GM18526 (cell line): ENCODE results near the gene WDR91.

ENCODE experiments used
- POLR2A ChIP-seq: IDR thresholded peaks from 3 replicates; pipeline ENCODE4 v1.6.1; 2011; ENCODE audit not compliant: insufficient read length; ENCODE audit errors: extremely low read depth

The WDR91 gene

DNA sequence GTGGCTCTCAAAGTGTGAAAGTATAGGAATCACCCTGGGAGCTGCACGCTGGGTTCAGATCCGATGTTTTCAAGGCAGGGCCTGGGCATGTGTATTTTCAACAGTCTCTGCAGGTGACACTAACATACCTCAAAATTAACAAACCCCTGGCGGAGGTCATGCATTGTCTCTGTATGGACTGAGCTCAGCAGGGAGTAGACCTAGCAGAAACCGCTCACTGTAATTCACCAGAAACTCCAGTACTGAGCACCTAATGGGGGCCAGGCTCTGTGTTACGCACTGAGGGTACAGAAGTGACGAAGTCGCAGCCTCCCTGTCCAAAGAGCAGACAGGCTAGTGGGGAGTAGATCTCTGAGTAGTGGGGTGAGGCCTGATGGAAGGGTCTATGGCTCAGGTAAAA lies 27.9 kb upstream of the WDR91 start:
- TF ChIP-seq POLR2A = no peak

DNA sequence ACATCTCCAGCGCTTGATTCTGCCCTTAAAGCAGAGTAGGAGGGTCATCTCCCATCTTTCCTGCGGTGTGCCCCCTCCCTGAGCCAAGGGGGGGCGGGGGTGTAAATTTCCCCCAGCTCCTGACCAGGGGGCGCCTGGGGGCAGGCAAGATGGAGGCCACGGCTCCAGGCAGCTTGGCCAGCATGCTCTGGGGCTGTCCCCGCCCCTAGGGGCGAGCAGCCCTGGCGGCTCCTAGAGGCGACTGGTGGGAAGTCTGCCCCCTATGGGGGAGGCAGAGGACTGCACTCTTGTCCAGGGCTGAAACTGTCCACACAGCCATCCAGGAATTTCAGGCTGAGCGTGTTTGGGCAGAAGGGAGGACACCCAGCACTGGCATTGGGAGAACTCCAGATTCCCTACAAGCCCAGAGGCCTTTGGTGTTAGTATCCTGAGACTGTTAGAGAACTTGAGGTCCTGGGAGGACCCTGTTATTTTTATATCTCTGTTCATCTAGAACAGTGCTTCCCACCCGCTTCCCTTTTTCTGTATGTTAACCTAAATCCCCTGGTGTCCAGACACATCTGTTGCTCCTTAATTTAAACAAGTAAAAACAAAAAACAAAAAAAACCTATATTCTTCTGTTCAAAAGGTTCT lies 26.9 kb upstream of the WDR91 start:
- TF ChIP-seq POLR2A = no peak

DNA sequence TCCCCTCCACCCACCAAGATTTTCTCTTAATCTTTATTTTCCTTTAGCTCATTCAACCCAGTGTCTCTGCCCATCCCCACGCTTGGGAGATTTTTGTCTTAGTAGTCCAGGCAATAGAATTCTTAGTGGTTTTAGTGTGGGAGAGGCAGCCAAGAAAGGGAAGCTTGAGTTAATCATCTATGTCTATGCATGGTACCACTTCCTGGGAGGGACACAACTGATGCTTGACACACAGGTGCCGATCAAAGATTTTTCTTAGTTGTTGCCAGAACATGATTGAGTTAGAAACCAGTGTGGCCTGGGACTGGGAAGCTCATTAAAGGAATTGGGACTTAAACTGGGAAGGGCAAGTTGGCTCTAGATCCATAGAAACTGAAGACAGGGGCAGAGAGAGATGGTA lies 25.4 kb upstream of the WDR91 start:
- no peak for TF ChIP-seq POLR2A

DNA sequence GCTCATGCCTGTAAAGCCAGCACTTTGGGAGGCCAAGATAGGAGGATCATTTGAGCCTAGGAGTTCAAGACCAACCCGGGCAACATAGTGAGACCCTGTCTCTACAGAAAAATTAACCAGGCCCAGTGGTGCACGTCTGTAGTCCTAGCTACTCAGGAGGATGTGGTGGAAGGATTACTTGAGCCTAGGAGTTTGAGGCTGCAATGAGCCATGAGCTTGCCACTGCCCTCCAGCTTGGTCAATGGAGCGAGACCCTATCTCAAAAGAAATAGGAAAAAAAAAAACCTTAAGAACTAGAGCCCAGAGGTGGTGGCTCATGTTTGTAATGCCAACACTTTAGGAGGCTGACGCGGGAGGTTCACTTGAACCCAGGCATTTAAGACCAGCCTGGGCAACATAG lies 24.5 kb upstream of the WDR91 start:
- no peak for TF ChIP-seq POLR2A

DNA sequence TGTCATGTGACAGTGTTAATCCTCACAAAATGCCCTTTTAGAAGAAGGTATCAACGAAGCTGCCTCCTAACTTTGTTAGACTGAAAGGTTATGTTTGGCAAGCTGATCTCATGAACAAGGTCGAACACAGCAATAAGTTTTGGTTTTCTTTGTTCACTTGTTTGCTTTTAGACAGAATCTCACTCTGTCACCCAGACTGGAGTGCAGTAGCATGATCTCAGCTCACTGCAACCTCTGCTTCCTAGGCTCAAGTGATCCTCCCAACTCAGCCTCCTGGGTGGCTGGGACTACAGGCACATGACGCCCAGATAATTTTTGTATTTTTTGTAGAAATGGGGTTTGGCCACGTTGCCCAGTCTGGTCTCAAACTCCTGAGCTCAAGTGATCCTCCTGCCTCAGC lies 23.4 kb upstream of the WDR91 start:
- TF ChIP-seq POLR2A = no peak

DNA sequence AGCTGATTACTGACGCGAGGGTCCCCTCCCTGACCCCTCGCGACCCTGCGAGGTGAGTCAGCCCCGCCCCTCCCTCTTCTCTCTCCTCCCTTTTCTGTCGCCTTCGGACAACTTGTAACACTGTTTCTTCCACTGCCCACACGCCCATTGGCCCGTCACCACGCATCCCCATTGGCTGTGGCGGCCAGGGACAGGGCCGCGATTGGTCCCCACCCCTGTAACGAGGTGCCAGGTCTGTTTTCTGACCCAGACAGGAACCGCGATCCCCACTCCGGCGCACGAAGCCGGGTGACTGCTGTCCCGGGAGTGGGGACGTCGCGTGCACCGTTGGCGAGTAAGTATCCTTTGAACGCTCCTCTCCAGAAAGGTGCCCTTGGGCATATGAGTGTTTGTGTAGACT lies 22.2 kb upstream of the WDR91 start, which contains the start of gene STRA8:
Gene STRA8, plus strand, starts transcription at position 269 of the 400 bp plus-strand sequence. CDS start 6,687 bp downstream, outside the sequence.
- no peak for TF ChIP-seq POLR2A

DNA sequence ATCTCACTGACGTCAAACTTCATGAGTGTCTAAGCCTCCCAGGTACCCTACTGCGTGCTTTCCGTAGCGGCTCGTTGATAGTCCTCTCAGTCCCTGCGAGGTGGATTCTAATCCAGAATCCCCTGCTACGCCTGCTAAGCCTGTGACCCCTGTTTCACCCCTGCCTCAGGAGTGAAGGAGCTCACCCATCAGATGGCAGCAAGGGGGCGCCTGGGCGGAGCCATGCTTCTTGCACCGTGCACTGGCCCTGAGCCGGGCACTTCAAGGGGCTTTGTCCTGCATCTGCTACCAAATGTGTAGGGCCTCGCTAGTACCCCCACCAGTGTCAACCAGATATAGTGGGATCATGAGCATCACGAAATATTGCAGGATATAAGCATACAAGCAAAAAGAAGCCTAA lies 21.4 kb upstream of the WDR91 start:
- TF ChIP-seq POLR2A = no peak

DNA sequence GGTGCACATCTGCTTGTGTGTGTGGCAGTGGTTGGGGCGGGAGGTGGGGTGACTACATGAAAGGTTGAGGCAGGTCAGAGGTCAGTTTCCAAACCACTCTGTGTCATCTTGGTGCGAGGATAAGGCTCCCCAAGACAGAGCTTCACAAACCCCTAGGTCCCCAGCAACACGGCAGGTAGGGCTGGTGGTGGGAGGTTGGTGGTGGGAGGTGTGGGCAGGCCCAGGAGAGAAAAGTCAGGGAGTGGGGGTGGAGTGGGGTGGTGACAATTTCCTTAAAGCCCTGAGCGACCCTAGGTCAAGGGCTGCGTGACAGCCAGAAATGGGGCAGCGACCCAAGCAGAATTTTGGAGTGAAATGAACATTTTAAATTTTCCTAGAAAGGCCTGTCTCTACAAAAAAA lies 20.8 kb upstream of the WDR91 start:
- no peak for TF ChIP-seq POLR2A

DNA sequence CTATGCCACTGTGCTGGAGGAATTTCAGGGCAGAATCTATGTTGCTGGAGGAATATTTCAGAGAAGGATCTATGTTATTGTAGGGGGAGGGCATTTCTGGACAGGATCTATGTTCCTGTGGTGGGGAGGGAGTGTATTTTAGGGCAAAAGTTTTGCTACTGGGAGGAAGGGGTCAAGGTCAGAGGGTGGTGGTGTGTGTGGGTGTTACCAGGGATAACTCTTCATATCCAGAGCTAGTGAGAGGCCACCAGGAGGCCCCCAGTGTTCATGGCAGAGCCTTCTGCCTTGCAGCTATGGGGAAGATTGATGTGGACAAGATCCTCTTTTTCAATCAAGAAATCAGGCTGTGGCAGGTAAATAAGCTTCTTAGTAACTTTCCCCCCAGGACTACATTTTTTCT lies 20.4 kb upstream of the WDR91 start:
- no peak for TF ChIP-seq POLR2A

DNA sequence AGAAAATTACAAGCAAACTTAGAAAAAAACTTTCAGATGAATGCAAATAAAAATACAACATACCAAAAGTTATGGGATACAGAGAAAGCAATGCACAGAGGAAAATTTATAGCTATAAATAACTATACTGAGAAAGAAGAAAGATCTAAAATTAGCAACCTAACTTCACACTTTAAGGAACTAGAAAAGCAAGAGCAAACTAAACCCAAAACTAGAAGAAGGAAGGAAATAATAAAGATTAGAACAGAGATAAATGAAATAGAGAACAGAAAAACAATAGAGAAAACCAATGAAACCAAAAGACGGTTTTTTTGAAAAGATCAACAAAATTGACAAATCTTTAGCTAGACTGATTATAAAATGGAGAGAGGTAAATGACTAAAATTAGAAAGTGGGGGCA lies 12.7 kb upstream of the WDR91 start:
- no peak for TF ChIP-seq POLR2A

DNA sequence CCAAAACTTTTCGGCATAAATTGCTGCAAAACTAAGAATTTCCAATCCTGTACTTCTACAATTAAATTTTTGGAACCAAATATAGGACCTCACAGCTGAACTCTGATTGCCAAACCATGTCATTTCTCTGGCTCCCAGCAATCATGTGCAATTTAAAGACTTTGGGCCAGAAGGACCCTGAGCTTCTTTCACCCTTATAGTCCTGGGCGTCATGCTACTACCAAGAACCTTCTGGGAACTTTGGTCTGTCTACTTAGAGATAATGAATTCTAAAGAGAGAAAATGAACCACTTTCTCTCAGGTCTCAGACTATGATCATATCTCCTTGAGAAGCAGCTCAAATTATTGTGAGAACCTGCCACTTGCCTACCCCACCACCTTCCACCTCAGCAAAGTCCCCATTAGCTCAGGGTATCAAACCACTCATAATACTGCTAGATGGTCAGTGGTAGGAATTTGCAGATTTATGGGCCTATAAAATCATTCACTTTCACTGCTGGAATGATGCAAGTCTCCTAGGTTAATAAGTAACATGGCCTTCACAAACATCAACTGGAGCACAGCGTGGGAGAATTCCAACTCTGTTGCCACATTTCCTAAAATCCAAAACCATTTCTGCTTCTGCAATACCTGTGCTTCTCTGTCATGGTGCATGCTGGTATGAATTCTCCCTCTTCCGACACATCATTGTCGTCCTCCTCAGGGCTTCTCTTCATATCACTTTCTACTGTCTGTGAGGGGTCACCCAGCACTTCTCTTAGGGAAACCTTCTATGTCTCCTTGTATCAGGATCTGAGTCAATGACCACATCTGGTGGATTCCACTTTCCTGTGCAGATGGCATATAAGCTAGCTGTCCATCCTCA lies 6.6 kb upstream of the WDR91 start:
- no peak for TF ChIP-seq POLR2A

DNA sequence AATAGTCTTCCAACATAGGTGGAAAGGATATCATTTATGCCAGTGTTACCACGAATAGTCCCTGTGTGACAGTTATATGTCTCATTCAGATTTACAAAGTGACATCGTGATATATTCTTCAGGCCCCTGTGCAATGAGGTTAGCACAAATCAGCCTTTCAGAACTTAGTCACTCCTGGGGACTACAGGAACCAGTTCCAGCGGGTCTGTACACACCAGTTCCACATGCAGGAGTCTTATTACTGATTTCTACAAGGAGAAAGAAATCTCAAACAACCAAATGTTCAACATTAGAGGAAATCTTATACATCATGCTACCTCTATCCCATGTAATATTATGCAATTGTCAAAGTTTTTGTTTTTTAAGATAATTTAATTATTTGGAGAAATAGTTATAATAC lies 4.4 kb upstream of the WDR91 start:
- no peak for TF ChIP-seq POLR2A

DNA sequence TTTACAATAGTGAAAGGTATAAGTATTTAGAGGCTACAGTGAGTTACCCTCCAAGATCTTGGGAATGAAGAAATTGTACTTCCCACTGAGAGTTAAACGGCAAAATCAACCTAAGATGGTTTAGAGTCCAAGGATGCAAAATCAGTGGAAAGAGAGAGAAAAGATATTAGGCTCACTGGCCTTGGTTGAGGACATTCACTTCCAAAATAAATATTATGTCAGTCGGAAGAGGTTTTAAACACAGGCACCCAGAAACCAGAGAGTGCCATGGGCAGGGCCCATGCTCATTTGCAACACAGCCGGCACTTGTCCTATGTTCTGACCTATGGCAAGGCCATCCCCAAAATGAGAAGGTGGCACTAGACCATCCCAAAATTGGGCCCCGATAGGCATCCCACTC lies 3.9 kb upstream of the WDR91 start:
- TF ChIP-seq POLR2A = no peak

DNA sequence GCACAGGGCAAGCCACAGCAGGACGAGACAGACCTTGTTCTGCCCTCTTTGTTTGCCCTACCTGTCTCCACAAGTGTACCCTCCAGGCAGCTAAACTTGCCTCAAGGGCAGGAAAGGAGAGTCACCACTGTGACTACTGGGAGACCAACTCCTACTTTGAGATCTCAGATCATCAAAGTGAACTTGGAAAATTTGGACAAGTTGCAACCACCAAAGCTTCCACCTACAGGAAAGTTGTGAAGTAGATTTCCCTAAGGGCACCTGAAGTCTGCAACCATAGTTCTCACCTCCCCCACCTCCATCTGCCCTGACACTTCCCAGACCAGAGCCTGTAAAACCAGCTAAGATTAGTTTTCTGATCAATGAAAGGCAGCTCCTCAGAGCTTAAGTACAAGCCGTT lies 2.5 kb upstream of the WDR91 start:
- TF ChIP-seq POLR2A = no peak

DNA sequence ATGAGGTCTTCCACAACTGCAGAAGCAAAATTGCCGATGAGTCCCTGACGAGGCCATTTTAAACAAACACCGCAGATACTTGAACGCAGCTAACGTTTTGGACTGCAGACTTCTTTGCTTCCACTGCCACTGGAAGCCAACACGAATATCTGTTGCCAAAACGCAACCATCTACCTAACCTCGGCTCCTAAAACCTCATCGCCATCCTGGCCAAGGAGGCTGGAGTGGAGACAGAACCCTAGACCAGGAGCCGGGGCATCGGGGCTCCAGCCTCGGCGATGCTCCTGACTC lies 493 bp downstream of the WDR91 start:
- TF ChIP-seq POLR2A = no peak

DNA sequence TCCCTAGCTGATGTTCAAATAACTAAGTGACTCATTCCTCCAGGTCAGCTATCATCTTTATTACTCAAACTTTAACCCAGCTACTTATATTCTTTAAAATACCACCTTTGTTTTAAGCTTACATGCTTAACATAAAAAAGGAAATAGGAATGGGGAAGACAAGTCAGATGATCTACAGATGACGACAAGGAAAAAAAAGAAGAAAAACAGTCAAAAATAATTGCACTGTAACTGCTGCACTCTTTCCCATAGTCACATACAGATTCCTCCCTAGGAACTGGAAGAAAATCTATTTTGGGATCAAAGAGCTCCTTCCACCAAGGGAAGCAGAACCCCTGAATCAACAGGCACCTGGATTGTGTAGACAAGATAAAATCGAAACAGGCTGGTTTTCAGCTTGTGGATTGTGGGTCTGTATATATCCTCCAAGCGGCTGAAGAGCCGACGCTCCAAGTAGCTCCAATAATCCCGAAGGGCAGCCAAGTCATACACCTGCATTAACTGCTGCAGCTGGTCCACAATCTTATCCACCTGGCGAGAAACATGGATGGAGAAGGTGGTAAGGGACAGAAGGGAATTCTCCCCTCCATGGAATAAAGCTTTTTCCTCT lies 2.0 kb downstream of the WDR91 start:
- TF ChIP-seq POLR2A = no peak
